Endothelial cell of umbilical vein (primary cell): ENCODE results near the gene MALAT1.

Experiments
- CTCF ChIP-seq, 2 donors: IDR thresholded peaks; 1 replicate in 1 of 2; 2 replicates in 1 of 2; pipeline ENCODE4 v1.5.1; 2011; ENCODE audit warnings: low read length in 2 of 2, mild to moderate bottlenecking in 2 of 2, moderate library complexity in 2 of 2, control low read depth in 1 of 2, inconsistent platforms in 1 of 2, low read depth in 1 of 2; ENCODE audit not compliant: insufficient read depth in 1 of 2; ENCODE audit errors: extremely low read depth in 1 of 2
- EZH2 ChIP-seq: IDR thresholded peaks from 2 replicates; pipeline ENCODE4 v1.6.1; 2012; ENCODE audit warnings: borderline replicate concordance, low read depth, mild to moderate bottlenecking, moderate library complexity, low read length, inconsistent platforms; ENCODE audit not compliant: severe bottlenecking
- GATA2 ChIP-seq: IDR thresholded peaks from 2 replicates; pipeline ENCODE4 v1.7.0; 2011; ENCODE audit warnings: low read depth, mild to moderate bottlenecking, moderate library complexity, mixed read lengths, low read length; ENCODE audit not compliant: insufficient read length, insufficient read depth
- POLR2A ChIP-seq: IDR thresholded peaks from 2 replicates; pipeline ENCODE4 v1.6.1; 2012; ENCODE audit warnings: low read depth, mild to moderate bottlenecking, control low read depth, low read length
- POLR2AphosphoS5 ChIP-seq: IDR thresholded peaks from 2 replicates; pipeline ENCODE4 v1.6.1; 2012; ENCODE audit warnings: low read depth, mild to moderate bottlenecking, control low read depth, low read length, moderate library complexity; ENCODE audit not compliant: insufficient read depth
- TF ChIP-seq, protein P1 (sequence below): IDR thresholded peaks from 2 replicates; pipeline ENCODE4 v1.6.1; 2011; ENCODE audit not compliant: insufficient read depth, insufficient read length

- TF ChIP-seq POLR2A, result peak; percentile 60
- no peak for TF ChIP-seq EZH2
- peak; percentile 86 for TF ChIP-seq POLR2AphosphoS5
- TF ChIP-seq CTCF (IDR thresholded peaks at IDR 0.05; ENCODE audit: extremely low read depth in 1 of 2, insufficient read depth in 1 of 2, low read depth in 1 of 2, low read length in 2 of 2), result no peak
- TF ChIP-seq, protein P1, sequence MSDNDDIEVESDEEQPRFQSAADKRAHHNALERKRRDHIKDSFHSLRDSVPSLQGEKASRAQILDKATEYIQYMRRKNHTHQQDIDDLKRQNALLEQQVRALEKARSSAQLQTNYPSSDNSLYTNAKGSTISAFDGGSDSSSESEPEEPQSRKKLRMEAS, result peak; percentile 26
- no peak for TF ChIP-seq GATA2
These were observed 26.1 kb downstream of the MALAT1 start, which contains the start of gene SCYL1 for GRCh38 chr11:65524741-65525545.
